Hepatocyte (in vitro differentiated cells): ENCODE results near the gene FRG2B.

Experiments used
- CTCF ChIP-seq: fragments of 200-600 bp; sonication (generic); IDR thresholded peaks from 2 replicates; pipeline ENCODE4 v1.5.1; 2016; ENCODE audit warnings: antibody characterized with exemption, mild to moderate bottlenecking; ENCODE audit not compliant: poor library complexity
- EZH2 ChIP-seq: fragments of 200-600 bp; sonication (generic); IDR thresholded peaks from 2 replicates; pipeline ENCODE4 v1.6.1; 2016; ENCODE audit warnings: antibody characterized with exemption, mild to moderate bottlenecking, borderline replicate concordance

- TF ChIP-seq CTCF (no peak), EZH2 (no peak)
Measured at GRCh38 chr10:133617196-133617595, 9.4 kb downstream of the FRG2B start.
